ENCODE data around the gene CYP27C1.

DNA sequence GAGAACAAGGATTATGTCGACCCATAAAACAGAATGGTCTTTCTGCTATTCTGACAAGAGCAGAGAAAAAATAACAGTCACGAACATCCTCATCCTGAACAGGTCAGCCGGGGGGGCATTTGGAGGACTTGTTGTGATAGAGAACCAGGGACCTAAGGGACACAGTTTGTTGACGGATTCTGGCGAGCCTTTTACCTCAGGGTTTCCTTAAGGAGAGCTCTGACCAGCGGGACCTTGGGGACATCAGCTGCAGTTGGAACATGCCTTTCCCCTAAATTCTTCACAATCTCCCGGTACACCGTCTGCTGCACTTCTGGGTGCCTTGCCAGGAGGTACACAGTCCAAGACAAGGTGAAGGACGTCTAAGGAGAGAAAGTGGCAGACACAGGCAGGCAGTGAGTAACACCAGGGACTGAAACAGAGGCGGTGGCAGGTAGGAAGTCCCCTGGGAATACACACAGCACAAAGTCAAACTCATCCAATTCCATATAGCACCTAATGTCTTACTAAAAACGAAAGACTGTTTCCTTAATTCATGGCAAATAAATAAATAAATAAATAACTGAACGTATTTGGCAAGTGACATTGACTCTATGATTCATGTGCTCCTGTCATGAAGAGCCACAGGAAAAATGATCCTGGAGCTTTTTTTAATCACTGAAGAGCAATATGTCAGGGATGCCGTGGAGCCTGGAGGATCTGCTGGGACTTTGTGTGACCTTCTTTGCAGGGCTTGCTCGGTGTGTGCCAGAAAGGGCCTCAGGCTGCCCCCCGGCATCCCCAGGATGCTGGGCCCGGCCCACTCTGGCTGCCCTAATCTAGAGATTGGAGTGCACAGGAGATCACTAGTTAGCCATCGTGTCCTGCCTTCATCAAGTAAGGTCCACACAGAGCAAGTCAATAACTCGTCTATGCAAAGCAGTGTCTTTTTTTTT is 24.7 kb downstream of the CYP27C1 start:
- TF ChIP-seq, protein P1, sequence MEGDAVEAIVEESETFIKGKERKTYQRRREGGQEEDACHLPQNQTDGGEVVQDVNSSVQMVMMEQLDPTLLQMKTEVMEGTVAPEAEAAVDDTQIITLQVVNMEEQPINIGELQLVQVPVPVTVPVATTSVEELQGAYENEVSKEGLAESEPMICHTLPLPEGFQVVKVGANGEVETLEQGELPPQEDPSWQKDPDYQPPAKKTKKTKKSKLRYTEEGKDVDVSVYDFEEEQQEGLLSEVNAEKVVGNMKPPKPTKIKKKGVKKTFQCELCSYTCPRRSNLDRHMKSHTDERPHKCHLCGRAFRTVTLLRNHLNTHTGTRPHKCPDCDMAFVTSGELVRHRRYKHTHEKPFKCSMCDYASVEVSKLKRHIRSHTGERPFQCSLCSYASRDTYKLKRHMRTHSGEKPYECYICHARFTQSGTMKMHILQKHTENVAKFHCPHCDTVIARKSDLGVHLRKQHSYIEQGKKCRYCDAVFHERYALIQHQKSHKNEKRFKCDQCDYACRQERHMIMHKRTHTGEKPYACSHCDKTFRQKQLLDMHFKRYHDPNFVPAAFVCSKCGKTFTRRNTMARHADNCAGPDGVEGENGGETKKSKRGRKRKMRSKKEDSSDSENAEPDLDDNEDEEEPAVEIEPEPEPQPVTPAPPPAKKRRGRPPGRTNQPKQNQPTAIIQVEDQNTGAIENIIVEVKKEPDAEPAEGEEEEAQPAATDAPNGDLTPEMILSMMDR (IDR thresholded peaks at IDR 0.05) = no peak
- TF ChIP-seq EP300 (IDR thresholded peaks at IDR 0.05) (no peak), POLR2AphosphoS5 (IDR thresholded peaks at IDR 0.05) (no peak), POLR2A (IDR thresholded peaks at IDR 0.05; ENCODE audit: low read depth) (no peak)

Data from esophagus muscularis mucosa (tissue), 4 donors.